ENCODE results near the gene ZSWIM7.

GRCh38 chr17:15957608-15958307 lies 41.7 kb downstream of the ZSWIM7 start:
- TF ChIP-seq EZH2 (IDR thresholded peaks at IDR 0.05; ENCODE audit: insufficient read depth, poor library complexity, severe bottlenecking): no peak
- no peak for TF ChIP-seq EZH2phosphoT487 (IDR thresholded peaks at IDR 0.05; ENCODE audit: insufficient read depth, low read depth)
